ENCODE results near the gene CFAP97.

DNA sequence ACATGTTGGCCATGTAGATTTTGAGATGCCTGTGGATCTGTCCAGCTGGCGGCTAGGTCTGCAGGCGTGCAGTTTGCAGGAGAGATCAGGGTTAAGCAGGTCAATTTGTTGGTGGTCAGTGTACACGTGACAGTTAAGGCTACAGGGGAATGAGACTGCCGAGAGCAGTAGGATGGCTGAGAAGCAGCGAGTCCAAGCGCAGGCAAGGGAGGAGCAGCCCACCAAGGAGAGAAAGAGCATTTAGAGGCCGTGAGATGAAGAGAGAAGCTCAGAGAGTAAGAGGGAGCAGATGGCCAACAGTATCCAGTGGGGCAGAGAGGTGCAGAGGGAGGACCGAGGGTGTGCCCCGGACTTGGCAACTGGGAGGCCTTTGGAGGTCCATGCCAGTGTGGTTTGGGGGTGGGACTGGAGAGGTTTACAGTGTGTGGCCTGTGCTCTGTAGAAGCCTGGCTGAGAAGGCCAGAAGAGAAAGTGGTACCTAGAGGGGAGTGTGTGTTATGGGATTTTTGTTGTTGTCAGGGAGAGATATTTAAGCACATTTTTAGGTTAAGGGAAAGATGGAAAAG lies 24.0 kb upstream of the CFAP97 start:
- no peak for TF ChIP-seq POLR2A (IDR thresholded peaks at IDR 0.05; ENCODE audit: extremely low read depth, insufficient read length)
- TF ChIP-seq, protein P1, sequence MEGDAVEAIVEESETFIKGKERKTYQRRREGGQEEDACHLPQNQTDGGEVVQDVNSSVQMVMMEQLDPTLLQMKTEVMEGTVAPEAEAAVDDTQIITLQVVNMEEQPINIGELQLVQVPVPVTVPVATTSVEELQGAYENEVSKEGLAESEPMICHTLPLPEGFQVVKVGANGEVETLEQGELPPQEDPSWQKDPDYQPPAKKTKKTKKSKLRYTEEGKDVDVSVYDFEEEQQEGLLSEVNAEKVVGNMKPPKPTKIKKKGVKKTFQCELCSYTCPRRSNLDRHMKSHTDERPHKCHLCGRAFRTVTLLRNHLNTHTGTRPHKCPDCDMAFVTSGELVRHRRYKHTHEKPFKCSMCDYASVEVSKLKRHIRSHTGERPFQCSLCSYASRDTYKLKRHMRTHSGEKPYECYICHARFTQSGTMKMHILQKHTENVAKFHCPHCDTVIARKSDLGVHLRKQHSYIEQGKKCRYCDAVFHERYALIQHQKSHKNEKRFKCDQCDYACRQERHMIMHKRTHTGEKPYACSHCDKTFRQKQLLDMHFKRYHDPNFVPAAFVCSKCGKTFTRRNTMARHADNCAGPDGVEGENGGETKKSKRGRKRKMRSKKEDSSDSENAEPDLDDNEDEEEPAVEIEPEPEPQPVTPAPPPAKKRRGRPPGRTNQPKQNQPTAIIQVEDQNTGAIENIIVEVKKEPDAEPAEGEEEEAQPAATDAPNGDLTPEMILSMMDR (IDR thresholded peaks at IDR 0.05; ENCODE audit: low read depth, low read length): no peak
- TF ChIP-seq MYC (IDR thresholded peaks at IDR 0.05; ENCODE audit: low read depth, low read length): no peak

All from NB4 (cell line).